Glomerular endothelial cell (primary cell): ENCODE results near the gene XPR1. TPM values are rescaled to one million over a fixed set of nuclear protein-coding genes. Genes with fewer than 3 reads are reported as not detected.
"Not testable (repeated sequence)": the region's sequence is repeated elsewhere in the genome, so short reads cannot be mapped to it uniquely, and the experiment has no call there.

Experiments used
- DNase-seq: peaks from one replicate; pipeline ENCODE4 v3.0.0-alpha.2; 2011; ENCODE audit warnings: low read depth, low spot score; ENCODE audit errors: extremely low read depth
- total RNA-seq: library from RNA; depleted of rRNA; stranded (reverse); fragments of >200 nt; gene quantifications from 2 replicates; pipeline ENCODE4 v1.2.3, GENCODE V29; 2015

The XPR1 gene
- total RNA-seq, 1 donor from 2014 or later: 24.2 TPM

DNA sequence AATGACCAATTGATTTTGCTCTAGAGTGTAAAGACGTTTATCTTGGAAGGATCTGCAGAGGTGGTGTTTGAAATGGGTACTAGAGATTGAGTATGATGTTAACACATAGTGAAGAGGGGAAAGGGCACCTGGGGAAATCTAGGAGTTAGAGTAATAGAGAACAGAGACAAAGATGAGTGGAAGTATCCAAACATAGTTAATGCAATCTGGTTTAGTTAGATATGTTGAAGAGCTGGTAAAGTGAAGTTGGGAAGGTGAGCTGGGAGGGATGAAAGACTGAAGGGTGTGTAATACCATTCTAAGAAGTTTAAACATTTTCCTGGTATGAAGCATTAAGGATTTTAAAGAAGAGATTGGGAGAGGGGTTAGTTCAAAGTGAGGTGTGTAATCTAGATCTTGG lies 11.0 kb downstream of the XPR1 start:
- DNase-seq: no peak

DNA sequence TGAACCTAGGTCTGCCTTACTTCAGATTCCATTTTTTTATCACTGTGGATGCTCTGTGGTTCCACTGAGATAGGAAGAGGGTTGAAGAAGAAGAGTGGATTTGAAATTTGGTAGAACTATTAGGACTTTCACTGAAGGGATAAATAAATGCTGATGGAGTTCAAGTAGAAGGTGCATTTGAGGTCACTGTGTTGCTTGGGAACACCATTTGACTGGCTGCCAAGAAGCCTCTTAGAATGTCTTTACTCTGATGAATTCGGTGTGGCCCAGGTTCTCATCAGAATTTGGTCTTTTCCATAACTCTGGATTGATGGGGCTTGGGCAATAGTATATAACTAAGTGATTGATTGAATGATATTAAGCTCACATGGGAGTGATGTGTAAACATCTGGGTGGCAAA lies 11.9 kb downstream of the XPR1 start:
- no peak for DNase-seq

DNA sequence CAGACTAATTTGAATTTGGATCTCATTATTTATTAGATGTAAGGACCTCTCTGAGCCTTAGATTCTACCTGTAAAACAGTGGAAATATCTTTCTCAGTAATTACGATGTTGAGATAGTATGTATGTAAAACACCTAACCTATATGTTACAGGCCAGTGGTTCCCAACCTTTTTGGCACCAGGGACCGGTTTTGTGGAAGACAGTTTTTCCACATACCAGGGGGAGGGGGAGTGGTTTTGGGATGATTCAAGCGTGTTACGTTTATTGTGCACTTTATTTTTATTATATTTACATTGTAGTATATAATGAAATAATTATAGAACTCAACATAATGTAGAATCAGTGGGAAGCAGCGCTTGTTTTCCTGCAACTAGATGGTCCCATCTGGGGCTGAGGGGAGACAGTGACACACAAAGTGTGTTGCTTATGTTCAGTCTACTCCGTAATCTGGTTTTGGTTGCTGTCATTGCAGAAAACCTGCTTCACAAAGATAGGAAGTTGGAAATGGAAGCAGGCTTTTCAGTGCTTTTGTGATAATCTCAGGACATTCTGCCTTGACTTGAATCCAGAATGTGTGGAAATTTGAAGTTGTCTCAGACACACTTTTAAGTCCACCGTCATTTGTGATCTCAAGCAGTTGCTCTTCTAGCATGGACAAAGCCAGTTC lies 12.8 kb downstream of the XPR1 start:
- DNase-seq: no peak

DNA sequence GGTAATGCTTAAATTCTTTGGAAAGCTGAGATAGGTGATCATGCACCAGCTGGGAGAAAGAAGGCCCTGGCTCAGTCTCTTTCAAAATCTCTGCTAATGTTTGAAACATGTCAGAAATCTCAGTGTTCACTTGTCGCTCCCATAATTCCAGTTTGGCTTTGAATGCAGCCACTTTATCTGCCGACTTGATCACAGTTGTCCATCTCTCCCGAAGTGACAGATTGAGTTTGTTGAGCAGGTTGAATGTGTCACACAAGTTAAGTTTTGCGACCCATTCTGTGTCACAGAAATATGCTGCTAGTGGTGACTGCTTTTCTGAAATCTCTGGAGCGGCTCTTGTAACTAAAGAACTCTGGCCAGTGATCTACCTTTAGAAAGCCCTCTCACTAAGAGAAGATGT lies 13.4 kb downstream of the XPR1 start:
- DNase-seq: not testable (repeated sequence)

DNA sequence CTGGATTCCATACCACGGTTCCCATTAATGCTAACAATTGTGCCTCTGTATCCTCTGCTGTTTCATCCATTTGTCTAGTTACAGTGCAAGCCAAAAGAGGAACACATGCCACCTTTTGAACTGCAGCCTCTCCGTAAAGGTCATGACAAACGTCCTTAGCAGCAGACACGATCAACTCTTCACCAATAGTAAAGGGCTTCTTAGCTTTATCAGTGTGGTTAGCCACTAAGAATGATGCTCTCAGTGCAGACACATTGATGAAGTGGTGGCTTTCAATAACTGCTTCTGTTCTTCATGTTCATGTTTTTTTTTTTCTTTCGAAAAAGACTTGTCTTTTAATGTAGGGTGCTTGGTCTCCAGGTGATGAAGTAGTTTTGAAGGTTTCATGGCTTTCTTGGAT lies 14.3 kb downstream of the XPR1 start:
- no peak for DNase-seq

DNA sequence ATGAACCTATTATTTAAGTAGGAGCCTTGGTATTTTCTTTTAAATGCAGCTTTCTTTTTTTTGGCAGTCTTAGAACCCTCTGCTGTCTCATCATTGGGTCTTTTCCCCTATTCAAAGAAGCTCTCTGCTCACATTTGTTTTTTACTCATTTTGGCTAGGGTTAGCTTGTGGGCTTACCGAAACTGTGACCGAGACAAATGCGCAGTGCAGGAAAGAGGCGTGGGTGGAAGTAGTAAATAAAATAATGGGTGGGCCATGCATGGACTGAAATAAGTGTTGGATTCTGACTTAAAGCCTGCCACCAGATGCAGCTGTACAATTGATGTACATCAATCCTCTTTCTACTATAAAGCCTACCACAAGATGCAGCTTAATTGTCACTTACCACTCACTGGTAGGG lies 14.7 kb downstream of the XPR1 start:
- DNase-seq: no peak

DNA sequence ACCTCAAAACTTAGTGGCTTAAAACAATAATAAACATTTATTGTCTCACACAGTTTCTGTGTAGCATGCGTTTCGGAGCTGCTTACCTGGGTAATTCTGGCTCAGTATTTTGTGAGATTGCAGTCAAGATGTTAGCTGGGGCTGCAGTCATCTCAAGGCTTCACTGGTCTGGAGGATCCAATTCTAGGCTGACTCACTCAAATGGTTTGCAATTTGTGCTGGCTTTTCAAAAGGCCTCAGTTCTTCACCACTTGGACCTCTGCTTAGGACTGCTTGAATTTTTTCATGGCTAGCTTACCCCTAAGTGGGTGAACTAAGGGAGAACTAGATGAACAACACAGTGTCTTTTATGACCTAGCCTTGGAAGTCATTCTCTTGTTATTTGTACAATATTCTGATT lies 21.0 kb downstream of the XPR1 start:
- no peak for DNase-seq

DNA sequence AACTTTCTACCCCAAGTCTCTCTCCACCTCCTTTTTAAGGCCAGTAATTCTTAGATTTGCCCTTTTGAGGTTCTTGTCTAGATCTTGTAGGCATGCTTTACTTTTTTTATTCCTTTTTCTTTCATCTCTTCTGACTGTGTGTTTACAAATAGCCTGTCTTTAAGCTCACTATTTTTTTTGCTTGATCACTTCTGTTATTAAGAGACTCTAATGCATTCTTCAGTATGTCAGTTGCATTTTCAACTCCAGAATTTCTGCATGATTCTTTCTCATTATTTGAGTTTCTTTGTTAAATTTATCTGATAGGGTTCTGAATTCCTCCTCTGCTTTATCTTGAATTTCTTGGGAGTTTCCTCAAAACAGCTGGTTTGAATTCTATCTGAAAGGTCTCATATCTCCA lies 30.9 kb downstream of the XPR1 start:
- DNase-seq: no peak

DNA sequence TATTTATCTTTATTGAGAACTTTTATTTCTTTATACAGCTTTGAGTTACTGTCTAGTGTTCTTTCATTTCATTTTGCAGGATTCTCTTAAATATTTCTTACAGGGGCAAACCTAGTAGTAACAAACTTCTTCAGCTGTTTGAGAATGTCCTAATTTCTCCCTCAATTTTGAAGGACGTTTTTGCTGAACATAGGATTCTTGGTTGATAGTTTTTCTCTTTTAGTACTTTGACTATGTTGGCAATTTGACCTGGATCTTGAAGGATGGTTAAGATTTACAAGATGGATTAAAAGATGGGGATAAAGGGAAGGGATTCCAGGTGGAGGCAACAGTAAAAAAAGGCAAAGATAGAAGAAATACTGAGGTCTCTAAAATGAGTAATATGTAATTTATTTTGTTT lies 38.9 kb downstream of the XPR1 start:
- DNase-seq: no peak

DNA sequence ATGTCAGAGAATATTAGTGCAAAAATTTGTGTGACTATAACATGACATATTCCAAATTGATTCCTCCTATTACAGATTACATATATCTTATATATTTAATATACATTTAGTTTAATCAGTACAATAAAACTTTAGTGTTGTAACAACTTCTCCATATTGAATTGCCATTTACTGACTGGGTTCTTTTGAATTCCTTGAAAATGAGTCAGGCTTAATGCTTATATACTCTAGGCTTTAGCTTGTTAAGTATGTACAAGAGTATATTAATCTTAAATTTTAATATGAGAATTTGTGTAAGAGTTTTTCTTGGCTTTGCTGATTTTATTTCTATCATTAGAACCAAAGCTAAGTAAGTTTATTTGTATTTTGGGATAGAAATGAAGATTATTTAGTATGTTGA lies 40.3 kb downstream of the XPR1 start:
- no peak for DNase-seq

DNA sequence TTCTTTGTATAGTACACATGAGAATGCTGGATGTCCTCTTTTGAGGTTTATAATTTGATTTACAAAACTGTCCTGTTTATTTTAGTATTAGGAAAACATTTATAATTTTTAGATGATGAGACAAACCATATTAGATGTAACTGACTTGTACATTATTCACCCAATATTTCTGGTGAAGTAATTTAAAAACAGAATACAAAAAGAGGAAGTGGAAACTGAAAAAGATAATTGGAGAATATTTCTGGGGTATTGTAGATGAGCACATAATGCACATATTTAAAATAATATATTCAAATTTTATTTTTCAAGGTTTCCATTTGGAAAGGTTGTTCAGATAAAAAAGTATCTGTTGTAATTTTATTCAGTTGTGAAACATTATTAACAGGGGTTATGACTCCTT lies 40.7 kb downstream of the XPR1 start:
- DNase-seq: no peak

DNA sequence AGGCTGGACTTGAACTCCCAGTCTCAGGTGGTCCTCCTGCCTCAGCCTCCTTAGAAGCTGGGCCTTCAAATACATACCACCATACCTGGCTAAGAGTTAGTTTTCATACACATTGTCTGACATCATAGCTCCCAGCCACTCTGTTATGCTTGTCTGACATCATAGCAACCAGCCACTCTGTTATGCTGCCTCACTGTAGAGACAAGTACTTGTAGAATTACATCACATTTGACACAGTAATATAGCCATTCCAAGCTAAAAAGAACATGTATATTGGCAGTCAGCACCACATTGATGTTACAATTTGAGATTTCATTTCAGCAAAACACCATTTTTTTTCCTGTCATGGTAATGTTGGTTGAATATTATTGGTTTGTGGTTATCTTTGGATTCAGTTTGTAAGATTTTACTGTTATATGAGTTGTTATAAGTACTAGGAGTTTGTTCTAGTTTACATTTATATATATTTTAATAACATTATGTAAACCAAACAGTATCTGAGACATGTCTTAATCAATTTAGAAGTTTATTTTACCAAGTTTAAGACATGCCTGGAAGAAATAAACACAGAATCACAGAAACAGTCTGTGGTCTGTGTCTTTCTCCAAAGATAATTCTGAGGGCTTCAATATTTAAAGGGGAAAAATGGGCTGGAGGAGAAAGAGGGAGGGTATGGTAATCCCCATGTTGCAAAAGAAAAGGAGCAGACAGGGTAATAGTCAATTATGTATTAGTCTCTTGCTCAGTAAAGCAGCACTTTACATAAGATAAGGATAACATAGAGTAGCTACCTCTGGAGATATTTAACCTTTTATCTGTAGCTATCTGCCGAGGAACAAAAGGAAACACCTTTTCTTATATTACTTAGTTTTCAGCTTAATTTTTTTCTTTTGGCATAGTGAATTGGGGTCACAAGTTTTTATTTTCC lies 43.0 kb downstream of the XPR1 start:
- DNase-seq: no peak

DNA sequence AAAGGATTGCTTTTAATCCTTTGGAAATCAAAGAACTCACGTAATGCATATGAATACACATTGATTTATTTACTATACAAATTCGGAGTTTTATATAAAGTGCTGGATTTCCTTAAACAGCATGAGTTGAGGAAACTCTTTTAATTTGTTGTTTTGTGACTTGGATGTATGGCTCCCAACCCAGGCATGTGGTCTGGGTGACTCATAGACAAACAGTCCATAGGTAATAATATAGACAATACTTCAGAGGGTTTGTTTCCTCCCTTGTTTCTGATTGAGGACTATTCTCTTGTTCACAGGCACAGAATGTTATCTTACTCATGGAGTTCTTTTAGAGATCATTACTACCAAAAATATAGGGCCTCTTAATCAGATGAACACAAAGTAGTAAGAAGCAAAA lies 43.8 kb downstream of the XPR1 start:
- DNase-seq: no peak

DNA sequence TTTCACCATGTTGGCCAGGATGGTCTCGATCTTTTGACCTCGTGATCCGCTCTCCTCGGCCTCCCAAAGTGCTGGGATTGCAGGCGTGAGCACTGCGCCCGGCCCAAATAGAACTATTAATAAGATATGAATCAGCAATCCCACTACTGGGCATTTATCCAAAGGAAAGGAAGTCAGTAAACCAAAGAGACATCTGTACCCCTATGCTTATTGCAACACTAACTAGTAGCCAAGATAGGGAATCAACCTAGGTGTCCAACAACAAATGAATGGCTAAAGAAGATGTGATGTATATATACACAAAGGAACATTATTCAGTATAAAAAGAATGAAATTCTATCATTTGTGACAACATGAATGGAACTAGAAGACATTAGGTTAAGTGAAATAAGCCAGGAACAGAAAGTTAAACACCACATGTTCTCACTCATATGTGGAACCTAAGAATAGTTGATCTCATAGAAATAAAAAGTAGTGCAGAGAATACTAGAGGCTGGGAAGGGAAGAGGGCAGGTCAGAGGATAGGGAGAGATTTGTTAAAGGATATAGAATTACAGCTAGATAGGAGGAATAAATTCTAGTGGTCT lies 48.8 kb downstream of the XPR1 start:
- no peak for DNase-seq

DNA sequence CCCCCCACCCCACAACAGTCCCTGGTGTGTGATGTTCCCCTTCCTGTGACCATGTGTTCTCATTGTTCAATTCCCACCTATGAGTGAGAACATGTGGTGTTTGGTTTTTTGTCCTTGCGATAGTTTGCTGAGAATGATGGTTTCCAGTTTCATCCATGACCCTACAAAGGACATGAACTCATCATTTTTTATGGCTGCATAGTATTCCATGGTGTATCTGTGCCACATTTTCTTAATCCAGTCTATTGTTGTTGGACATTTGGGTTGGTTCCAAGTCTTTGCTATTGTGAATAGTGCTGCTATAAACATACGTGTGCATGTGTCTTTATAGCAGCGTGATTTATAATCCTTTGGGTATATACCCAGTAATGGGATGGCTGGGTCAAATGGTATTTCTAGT lies 51.3 kb downstream of the XPR1 start:
- not testable (repeated sequence) for DNase-seq

DNA sequence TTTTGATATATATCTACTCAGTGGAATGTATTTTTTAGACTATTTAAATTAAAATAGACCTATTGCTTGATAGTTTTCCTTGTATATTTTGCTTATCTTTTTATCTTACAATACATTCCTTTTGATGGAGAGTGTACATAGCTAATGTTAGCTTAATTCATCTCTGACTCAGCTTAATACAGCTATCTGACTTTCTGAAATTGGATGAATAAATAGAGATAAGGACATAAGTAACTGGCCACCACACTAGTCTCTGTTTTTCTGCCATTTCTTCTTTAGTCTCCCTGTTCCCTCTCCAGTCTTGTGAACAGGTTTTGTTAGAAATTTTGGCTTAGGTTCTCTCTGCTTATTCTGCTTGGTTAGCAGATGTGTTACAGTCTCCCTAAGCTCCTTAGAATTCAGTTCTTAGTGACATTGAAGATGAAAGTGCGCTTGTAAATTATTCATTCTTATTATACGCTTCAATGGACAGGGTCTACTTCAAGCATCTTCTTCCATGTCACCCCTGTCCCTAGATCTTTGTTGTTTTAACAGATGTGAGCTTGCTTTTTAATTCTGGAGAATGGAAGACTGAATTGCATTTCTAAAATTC lies 59.6 kb downstream of the XPR1 start:
- no peak for DNase-seq

DNA sequence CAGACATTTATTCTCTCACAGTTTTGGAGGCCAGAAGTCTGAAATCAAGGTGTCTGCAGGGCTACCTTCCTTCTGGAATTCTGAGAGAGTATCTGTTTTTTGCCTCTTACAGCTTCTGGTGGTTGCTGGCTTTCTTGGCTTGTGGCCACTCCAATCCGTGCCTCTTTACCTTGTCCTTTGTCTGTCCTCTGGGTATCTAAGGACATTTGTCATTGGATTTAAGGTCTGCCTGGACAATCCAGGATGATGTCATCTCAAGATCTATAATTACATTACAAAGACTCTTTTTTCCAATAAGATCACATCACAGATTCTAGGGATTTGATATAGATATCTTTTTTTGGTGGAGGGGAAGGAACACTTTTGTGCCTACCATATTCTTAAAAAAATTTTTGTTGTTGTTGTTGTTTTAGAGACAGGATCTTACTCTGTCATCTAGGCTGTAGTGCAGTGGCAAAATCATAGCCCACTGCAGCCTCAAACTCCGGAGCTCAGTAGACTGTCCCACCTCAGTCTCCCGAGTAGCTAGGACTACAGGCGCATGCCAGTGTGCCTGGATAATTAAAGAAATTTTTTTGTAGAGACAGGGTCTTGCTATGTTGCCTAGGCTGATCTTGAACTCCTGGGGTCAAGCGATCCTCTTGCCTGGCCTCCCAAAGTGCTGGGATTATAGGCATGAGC lies 61.9 kb downstream of the XPR1 start:
- DNase-seq: no peak

DNA sequence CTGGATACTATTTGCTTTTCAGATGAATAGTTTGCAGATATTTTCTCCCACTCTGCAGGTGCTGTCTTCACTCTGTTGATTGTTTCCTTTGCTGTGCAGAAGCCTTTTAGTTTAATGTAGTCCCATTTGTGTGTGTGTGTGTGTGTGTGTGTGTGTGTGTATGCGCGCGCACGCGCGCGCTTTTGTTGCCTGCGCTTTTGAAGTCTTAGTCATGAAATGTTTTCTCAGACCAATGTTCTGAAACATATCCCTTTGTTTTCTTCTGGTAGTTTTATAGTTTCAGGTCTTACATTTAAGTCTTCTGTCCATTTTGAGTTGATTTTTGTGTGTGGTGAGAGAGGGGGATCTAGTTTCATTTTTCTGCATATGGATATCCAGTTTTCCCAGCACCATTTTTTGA lies 63.5 kb downstream of the XPR1 start:
- no peak for DNase-seq

DNA sequence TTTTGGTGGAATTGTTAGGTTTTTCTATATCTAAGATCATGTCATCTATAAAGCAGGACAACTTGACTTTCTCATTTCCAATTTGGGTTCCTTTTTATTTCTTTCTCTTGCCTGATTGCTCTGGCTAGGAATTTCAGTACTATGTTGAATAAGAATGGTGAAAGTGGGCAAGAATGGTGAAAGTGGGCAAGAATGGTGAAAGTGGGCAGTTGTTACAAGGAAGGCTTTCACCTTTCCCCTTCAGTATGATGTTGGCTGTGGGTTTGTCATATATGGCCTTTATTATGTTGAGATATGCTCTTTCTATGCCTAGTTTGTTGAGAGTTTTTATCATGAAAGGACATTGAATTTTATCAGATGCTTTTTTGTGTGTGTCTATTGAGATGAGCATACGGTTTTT lies 64.5 kb downstream of the XPR1 start:
- DNase-seq: no peak

DNA sequence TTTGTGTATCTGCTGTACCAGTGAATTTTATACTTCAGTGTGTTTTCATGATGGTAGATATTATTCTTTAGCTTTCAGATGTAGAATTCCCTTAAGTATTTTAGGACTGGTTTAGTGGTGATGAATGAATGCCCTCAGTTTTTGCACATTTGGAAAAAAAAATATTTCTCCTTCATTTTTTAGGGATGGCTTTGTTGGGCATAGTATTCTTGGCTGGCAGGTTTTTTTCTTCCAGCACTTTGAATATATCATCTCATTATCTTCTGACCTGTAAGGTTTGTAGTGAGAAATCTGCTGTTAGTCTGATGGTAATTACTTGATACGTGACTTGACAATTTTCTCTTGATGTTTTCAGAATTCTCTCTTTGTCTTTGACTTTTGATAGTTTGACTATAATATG lies 66.8 kb downstream of the XPR1 start:
- DNase-seq: no peak

DNA sequence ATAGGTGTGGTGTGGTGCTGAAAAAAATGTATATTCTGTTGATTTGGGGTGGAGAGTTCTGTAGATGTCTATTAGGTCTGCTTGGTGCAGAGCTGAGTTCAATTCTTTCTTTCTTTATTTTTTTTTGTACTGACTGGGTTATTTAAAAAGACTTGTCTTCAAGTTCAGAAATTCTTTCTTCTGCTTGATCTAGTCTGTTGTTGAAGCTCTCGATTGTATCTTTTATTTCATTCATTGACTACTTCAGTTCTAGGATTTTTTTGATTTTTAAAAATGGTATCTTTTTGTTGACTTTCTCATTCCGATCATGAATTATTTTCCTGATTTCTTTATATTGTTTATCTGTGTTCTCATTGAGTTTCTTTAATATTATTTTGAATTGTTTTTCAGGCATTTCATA lies 70.6 kb downstream of the XPR1 start:
- DNase-seq: not testable (repeated sequence)
